GM23338 (cell line): ENCODE measurements around the gene NCKAP1. TPM values are rescaled to one million over a fixed set of nuclear protein-coding genes. Genes with fewer than 3 reads are reported as not detected.

Experiments
- ATAC-seq: fragments of 200-7000 bp; cut with Tn5 transposase; 3 replicates; pipeline ENCODE4 v1.9.1; 2020
- DNase-seq: peaks from one replicate; pipeline ENCODE4 v3.0.0-alpha.2; 2015; ENCODE audit warnings: low spot score
- H2AFZ ChIP-seq: fragments of 200-600 bp; sonication (generic); 2 replicates; pipeline ENCODE4 v1.8.0; 2016; ENCODE audit warnings: antibody characterized with exemption, mild to moderate bottlenecking, moderate library complexity
- H3F3A ChIP-seq: fragments of 200-600 bp; sonication (generic); replicated peaks from 2 replicates; pipeline ENCODE4 v1.8.0; 2017; ENCODE audit warnings: antibody characterized with exemption, mixed run types, low read depth
- H3K27ac ChIP-seq: fragments of 200-600 bp; sonication (generic); 2 replicates; pipeline ENCODE4 v1.6.1; 2016; ENCODE audit warnings: low read depth
- H3K27me3 ChIP-seq: fragments of 200-600 bp; sonication (generic); 2 replicates; pipeline ENCODE4 v1.8.0; 2016; ENCODE audit warnings: mild to moderate bottlenecking, mixed run types, moderate library complexity; ENCODE audit not compliant: insufficient read depth
- H3K36me3 ChIP-seq: fragments of 200-600 bp; sonication (generic); 2 replicates; pipeline ENCODE4 v1.8.0; 2016; ENCODE audit warnings: mild to moderate bottlenecking; ENCODE audit not compliant: insufficient read depth
- H3K4me1 ChIP-seq: fragments of 200-600 bp; sonication (generic); 2 replicates; pipeline ENCODE4 v1.8.0; 2016; ENCODE audit warnings: mild to moderate bottlenecking, moderate library complexity; ENCODE audit not compliant: insufficient read depth
- H3K4me2 ChIP-seq: fragments of 200-600 bp; sonication (generic); 2 replicates; pipeline ENCODE4 v1.7.1; 2017; ENCODE audit warnings: mixed run types
- H3K4me3 ChIP-seq: fragments of 200-600 bp; sonication (generic); 2 replicates; pipeline ENCODE4 v1.6.1; 2016; ENCODE audit warnings: mixed run types
- H3K79me2 ChIP-seq: fragments of 200-600 bp; sonication (generic); replicated peaks from 2 replicates; pipeline ENCODE4 v1.8.0; 2017; ENCODE audit warnings: mild to moderate bottlenecking; ENCODE audit not compliant: insufficient read depth
- H3K9me2 ChIP-seq: fragments of 200-600 bp; sonication (generic); 2 replicates; pipeline ENCODE4 v1.8.0; 2017; ENCODE audit not compliant: insufficient read depth
- H4K20me1 ChIP-seq: fragments of 200-600 bp; sonication (generic); replicated peaks from 2 replicates; pipeline ENCODE4 v1.8.0; 2017; ENCODE audit warnings: mild to moderate bottlenecking; ENCODE audit not compliant: insufficient read depth
- H3K27ac Mint-ChIP-seq: 2 replicates; pipeline ENCODE4 v1.8.0; 2020; ENCODE audit warnings: inconsistent platforms, mild to moderate bottlenecking, moderate library complexity, mixed read lengths
- H3K27me3 Mint-ChIP-seq: 3 replicates; pipeline ENCODE4 v1.8.0; 2022; ENCODE audit warnings: low read depth, mild to moderate bottlenecking, moderate library complexity, mixed read lengths, inconsistent platforms; ENCODE audit not compliant: insufficient read depth, poor library complexity
- H3K36me3 Mint-ChIP-seq: 3 replicates; pipeline ENCODE4 v1.8.0; 2021; ENCODE audit warnings: low read depth, mild to moderate bottlenecking, inconsistent platforms, moderate library complexity, mixed read lengths
- H3K4me1 Mint-ChIP-seq: 3 replicates; pipeline ENCODE4 v1.8.0; 2020; ENCODE audit warnings: mild to moderate bottlenecking, inconsistent platforms, mixed read lengths
- H3K4me3 Mint-ChIP-seq: 3 replicates; pipeline ENCODE4 v1.8.0; 2021; ENCODE audit warnings: moderate library complexity, mild to moderate bottlenecking, inconsistent platforms, mixed read lengths
- H3K9me3 Mint-ChIP-seq: 3 replicates; pipeline ENCODE4 v1.8.0; 2020; ENCODE audit warnings: moderate library complexity, mild to moderate bottlenecking, inconsistent platforms, mixed read lengths
- EZH2phosphoT487 ChIP-seq: fragments of 200-600 bp; sonication (generic); IDR thresholded peaks from one replicate; pipeline ENCODE4 v1.8.1; 2018; ENCODE audit warnings: antibody characterized with exemption; ENCODE audit not compliant: unreplicated experiment
- JUNB ChIP-seq: IDR thresholded peaks from one replicate; pipeline ENCODE4 v1.6.1; 2016; ENCODE audit warnings: antibody characterized with exemption; ENCODE audit not compliant: unreplicated experiment
- NANOG ChIP-seq: IDR thresholded peaks from 2 replicates; pipeline ENCODE4 v1.6.1; 2016; ENCODE audit warnings: antibody characterized with exemption, borderline replicate concordance
- POLR2AphosphoS5 ChIP-seq: IDR thresholded peaks from 2 replicates; pipeline ENCODE4 v1.6.1; 2016; ENCODE audit warnings: antibody characterized with exemption, low read depth
- ZNF331 ChIP-seq: fragments of 250-450 bp; sonication (Bioruptor Pico); IDR thresholded peaks from 2 replicates; pipeline ENCODE4 v1.5.0; 2020; ENCODE audit warnings: low read depth, mild to moderate bottlenecking, moderate library complexity
- ZNF462 ChIP-seq: fragments of 250-450 bp; sonication (Bioruptor Pico); IDR thresholded peaks from 2 replicates; pipeline ENCODE4 v1.5.0; 2020; ENCODE audit warnings: mild to moderate bottlenecking, moderate library complexity
- polyA plus RNA-seq: library from polyadenylated mRNA; unstranded; fragments of >200 nt; fragmentation: Nextera tagmentation; extraction: Ambion mirVana; gene quantifications from 2 replicates; pipeline ENCODE4 v1.2.1, GENCODE V29; 2016
- total RNA-seq: library from RNA; depleted of rRNA; stranded (reverse); fragments of >200 nt; shearing (Covaris generic); gene quantifications from 2 replicates; pipeline ENCODE4 v1.2.3, GENCODE V29; 2014
- TF ChIP-seq, protein P1 (sequence below): IDR thresholded peaks from one replicate; pipeline ENCODE4 v1.6.1; 2018; ENCODE audit warnings: antibody characterized with exemption; ENCODE audit not compliant: unreplicated experiment

NCKAP1 gene
- total and polyA plus RNA-seq, 2 experiments from 2014 or later = 53.8 to 157 TPM

DNA sequence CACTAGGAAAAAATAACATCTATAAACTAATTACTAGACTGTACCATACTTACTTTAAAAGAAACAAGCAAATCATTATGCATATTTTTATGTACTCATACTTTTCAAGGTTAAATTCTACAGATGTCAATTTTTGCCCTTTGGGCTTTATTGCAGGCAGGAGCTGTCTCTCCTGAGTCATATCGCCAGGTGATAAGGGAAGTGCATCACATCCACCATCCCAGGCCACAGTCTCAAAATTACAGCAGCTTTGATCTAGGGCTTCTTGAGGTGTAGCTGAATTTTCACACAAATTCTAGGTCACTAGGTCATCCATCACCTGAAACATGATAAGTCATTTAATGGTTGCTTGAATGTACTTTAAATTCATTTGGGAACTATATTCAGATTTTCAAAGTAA is 133.4 kb downstream of the NCKAP1 start (continued):
- TF ChIP-seq ZNF462 (CRISPR knock-in tag) (no peak), JUNB (no peak), ZNF331 (no peak), EZH2phosphoT487 (no peak), NANOG (no peak)
- TF ChIP-seq, protein P1, sequence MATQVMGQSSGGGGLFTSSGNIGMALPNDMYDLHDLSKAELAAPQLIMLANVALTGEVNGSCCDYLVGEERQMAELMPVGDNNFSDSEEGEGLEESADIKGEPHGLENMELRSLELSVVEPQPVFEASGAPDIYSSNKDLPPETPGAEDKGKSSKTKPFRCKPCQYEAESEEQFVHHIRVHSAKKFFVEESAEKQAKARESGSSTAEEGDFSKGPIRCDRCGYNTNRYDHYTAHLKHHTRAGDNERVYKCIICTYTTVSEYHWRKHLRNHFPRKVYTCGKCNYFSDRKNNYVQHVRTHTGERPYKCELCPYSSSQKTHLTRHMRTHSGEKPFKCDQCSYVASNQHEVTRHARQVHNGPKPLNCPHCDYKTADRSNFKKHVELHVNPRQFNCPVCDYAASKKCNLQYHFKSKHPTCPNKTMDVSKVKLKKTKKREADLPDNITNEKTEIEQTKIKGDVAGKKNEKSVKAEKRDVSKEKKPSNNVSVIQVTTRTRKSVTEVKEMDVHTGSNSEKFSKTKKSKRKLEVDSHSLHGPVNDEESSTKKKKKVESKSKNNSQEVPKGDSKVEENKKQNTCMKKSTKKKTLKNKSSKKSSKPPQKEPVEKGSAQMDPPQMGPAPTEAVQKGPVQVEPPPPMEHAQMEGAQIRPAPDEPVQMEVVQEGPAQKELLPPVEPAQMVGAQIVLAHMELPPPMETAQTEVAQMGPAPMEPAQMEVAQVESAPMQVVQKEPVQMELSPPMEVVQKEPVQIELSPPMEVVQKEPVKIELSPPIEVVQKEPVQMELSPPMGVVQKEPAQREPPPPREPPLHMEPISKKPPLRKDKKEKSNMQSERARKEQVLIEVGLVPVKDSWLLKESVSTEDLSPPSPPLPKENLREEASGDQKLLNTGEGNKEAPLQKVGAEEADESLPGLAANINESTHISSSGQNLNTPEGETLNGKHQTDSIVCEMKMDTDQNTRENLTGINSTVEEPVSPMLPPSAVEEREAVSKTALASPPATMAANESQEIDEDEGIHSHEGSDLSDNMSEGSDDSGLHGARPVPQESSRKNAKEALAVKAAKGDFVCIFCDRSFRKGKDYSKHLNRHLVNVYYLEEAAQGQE = no peak

GRCh38 chr2:182903566-182903965 is 134.7 kb downstream of the NCKAP1 start:
- Mint-ChIP-seq H3K4me3 (no peak overlapping the region), H3K27ac (no peak overlapping the region), H3K9me3 (no peaks in the 10 kb centered on the region), H3K36me3 (no peaks in the 10 kb centered on the region; the same call in 2 of the 3 replicates), H3K4me1 (peaks cover 20% of the 10 kb centered on the region), H3K27me3 (peaks cover 3% of the 10 kb centered on the region)
- Histone ChIP-seq H3K27me3 (no peaks in the 10 kb centered on the region), H3F3A (no peaks in the 10 kb centered on the region), H3K4me3 (no peak overlapping the region), H3K36me3 (no peaks in the 10 kb centered on the region), H4K20me1 (no peaks in the 10 kb centered on the region), H2AFZ (no peak overlapping the region), H3K79me2 (no peaks in the 10 kb centered on the region), H3K4me1 (peaks cover 22% of the 10 kb centered on the region), H3K27ac (no peak overlapping the region), H3K4me2 (no peak overlapping the region), H3K9me2 (no peaks in the 10 kb centered on the region)
- ATAC-seq = no peak
- no peak for DNase-seq
- TF ChIP-seq, protein P1 = no peak
- TF ChIP-seq POLR2AphosphoS5 (no peak), ZNF331 (no peak), EZH2phosphoT487 (no peak)
